Measurements from ENCODE around the gene ATXN3. TPM values are rescaled to one million over a fixed set of nuclear protein-coding genes. Genes with fewer than 3 reads are reported as not detected.

Gene ATXN3
- total and polyA plus RNA-seq, 2 of the 13 experiments (the other 11 are each of a cell fraction or from before 2014, with no cell fraction given), result 14.9 to 17.3 TPM

DNA sequence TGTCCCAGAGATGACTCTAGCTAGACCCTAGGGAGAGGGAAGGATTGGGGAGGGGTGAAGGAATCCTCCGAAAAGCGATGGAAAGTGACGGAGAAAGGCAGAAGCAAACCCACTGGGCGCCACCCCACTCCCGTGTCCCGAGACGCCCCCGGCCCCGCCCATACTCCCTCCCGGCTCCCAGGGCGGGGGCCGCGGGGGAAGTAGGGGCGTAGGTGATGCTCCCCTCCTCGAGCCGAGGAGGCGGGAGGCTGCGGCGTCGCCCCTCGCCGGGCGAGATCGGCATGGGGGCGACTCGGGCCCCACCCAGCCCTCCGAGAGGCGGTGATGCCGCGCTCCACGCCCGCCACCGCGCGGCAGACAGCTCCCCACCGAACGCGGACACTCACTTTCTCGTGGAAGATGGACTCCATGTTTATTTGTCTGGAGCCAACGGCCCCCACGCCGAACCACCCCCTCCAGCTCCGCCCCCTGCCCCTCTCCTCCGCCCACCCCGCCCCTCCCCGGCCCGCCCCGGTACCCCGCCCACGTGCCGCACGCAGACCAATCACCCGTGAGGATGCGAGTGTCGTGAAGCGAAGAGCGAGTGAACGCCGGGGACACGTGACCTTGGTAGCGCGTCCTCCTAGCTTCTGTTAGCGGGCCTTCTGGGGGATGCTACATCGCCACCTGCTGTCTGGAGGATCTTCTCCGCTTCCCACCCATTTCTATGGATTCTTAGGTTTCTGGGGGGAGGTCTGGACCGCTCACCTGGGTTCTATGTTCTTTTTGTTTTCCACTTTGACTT is at the start of gene ATXN3 (continued):
- no peak for TF ChIP-seq PRDM10 (CRISPR knock-in tag; IDR thresholded peaks at IDR 0.05; ENCODE audit: low read depth)
- 0 out of 2 replicates have a peak, but pooled peaks have one; percentile 19 for TF ChIP-seq HIVEP1 (CRISPR knock-in tag; IDR thresholded peaks at IDR 0.05)
- no peak for TF ChIP-seq THYN1 (CRISPR knock-in tag; IDR thresholded peaks at IDR 0.05; ENCODE audit: borderline replicate concordance, low read depth)
- no peak; the same call in 1 of the 2 replicates for TF ChIP-seq ZNF274 (CRISPR knock-in tag; IDR thresholded peaks at IDR 0.05)
- TF ChIP-seq SP1 (IDR thresholded peaks at IDR 0.05), result no peak
- TF ChIP-seq SP1 (CRISPR knock-in tag; IDR thresholded peaks at IDR 0.05), result peak; percentile 41
- TF ChIP-seq ZEB1 (IDR thresholded peaks at IDR 0.05; ENCODE audit: insufficient replicate concordance, low read depth), result no peak
- no peak for TF ChIP-seq LCORL (IDR thresholded peaks at IDR 0.05)
- no peak for TF ChIP-seq LCORL (CRISPR knock-in tag; IDR thresholded peaks at IDR 0.05)
- no peak for TF ChIP-seq BRCA1 (CRISPR knock-in tag; IDR thresholded peaks at IDR 0.05)
- TF ChIP-seq IKZF4 (CRISPR knock-in tag; IDR thresholded peaks at IDR 0.05; ENCODE audit: borderline replicate concordance, low read depth, not compliant biosample characterization), result no peak
- TF ChIP-seq, protein P1, sequence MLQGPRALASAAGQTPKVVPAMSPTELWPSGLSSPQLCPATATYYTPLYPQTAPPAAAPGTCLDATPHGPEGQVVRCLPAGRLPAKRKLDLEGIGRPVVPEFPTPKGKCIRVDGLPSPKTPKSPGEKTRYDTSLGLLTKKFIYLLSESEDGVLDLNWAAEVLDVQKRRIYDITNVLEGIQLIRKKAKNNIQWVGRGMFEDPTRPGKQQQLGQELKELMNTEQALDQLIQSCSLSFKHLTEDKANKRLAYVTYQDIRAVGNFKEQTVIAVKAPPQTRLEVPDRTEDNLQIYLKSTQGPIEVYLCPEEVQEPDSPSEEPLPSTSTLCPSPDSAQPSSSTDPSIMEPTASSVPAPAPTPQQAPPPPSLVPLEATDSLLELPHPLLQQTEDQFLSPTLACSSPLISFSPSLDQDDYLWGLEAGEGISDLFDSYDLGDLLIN (CRISPR knock-in tag; IDR thresholded peaks at IDR 0.05; ENCODE audit: borderline replicate concordance), result no peak
- TF ChIP-seq SP5 (CRISPR knock-in tag; IDR thresholded peaks at IDR 0.05; ENCODE audit: borderline replicate concordance, low read depth), result peak; percentile 76; the same call in 1 of the 2 replicates
- no peak for TF ChIP-seq XBP1 (CRISPR knock-in tag; IDR thresholded peaks at IDR 0.05)
- no peak for TF ChIP-seq SATB2 (CRISPR knock-in tag; IDR thresholded peaks at IDR 0.05)
- no peak for TF ChIP-seq TAF15 (IDR thresholded peaks at IDR 0.05; ENCODE audit: low read depth, low read length, poor library complexity, severe bottlenecking)
- TF ChIP-seq, protein P2, sequence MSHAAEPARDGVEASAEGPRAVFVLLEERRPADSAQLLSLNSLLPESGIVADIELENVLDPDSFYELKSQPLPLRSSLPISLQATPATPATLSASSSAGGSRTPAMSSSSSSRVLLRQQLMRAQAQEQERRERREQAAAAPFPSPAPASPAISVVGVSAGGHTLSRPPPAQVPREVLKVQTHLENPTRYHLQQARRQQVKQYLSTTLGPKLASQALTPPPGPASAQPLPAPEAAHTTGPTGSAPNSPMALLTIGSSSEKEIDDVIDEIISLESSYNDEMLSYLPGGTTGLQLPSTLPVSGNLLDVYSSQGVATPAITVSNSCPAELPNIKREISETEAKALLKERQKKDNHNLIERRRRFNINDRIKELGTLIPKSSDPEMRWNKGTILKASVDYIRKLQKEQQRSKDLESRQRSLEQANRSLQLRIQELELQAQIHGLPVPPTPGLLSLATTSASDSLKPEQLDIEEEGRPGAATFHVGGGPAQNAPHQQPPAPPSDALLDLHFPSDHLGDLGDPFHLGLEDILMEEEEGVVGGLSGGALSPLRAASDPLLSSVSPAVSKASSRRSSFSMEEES (CRISPR knock-in tag; IDR thresholded peaks at IDR 0.05), result peak; percentile 78; the same call in 1 of the 2 replicates
- TF ChIP-seq PAWR (CRISPR knock-in tag; IDR thresholded peaks at IDR 0.05; ENCODE audit: borderline replicate concordance), result no peak
- TF ChIP-seq ZNF7 (CRISPR knock-in tag; IDR thresholded peaks at IDR 0.05), result no peak
- no peak for TF ChIP-seq RFXANK (CRISPR knock-in tag; IDR thresholded peaks at IDR 0.05)
- TF ChIP-seq DNMT3B (CRISPR knock-in tag; conservative IDR thresholded peaks at IDR 0.05), result no peak
- TF ChIP-seq, protein P3, sequence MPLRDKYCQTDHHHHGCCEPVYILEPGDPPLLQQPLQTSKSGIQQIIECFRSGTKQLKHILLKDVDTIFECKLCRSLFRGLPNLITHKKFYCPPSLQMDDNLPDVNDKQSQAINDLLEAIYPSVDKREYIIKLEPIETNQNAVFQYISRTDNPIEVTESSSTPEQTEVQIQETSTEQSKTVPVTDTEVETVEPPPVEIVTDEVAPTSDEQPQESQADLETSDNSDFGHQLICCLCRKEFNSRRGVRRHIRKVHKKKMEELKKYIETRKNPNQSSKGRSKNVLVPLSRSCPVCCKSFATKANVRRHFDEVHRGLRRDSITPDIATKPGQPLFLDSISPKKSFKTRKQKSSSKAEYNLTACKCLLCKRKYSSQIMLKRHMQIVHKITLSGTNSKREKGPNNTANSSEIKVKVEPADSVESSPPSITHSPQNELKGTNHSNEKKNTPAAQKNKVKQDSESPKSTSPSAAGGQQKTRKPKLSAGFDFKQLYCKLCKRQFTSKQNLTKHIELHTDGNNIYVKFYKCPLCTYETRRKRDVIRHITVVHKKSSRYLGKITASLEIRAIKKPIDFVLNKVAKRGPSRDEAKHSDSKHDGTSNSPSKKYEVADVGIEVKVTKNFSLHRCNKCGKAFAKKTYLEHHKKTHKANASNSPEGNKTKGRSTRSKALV (CRISPR knock-in tag; IDR thresholded peaks at IDR 0.05), result no peak
- TF ChIP-seq FOXA3 (CRISPR knock-in tag; IDR thresholded peaks at IDR 0.05), result peak; percentile 40; the same call in 1 of the 2 replicates

All from HepG2 (cell line).